Smooth muscle cell (in vitro differentiated cells): ENCODE data around the gene C6orf15. TPM values are rescaled to one million over a fixed set of nuclear protein-coding genes. Genes with fewer than 3 reads are reported as not detected.

Experiments used
- DNase-seq: peaks from one replicate; lab custom pipeline; 2025; ENCODE audit not compliant: unreplicated experiment; lab: John Stamatoyannopoulos, UW
- H2AFZ ChIP-seq: fragments of 200-600 bp; sonication (generic); 2 replicates; pipeline ENCODE4 v1.6.0; 2016; ENCODE audit warnings: antibody characterized with exemption, low read depth, mild to moderate bottlenecking
- H3F3A ChIP-seq: fragments of 200-600 bp; sonication (generic); 2 replicates; pipeline ENCODE4 v1.6.0; 2017; ENCODE audit warnings: antibody characterized with exemption, low read depth
- H3K27ac ChIP-seq: fragments of 200-600 bp; sonication (generic); 2 replicates; pipeline ENCODE4 v1.5.1; 2016; ENCODE audit warnings: low read depth, mild to moderate bottlenecking
- H3K27me3 ChIP-seq: fragments of 200-600 bp; sonication (generic); 2 replicates; pipeline ENCODE4 v1.6.1; 2016; ENCODE audit warnings: low read depth, mild to moderate bottlenecking
- H3K36me3 ChIP-seq: fragments of 200-600 bp; sonication (generic); 2 replicates; pipeline ENCODE4 v1.5.1; 2016; ENCODE audit warnings: low read depth
- H3K4me1 ChIP-seq: fragments of 200-600 bp; sonication (generic); 2 replicates; pipeline ENCODE4 v1.5.1; 2016; ENCODE audit warnings: low read depth
- H3K4me2 ChIP-seq: fragments of 200-600 bp; sonication (generic); 2 replicates; pipeline ENCODE4 v1.6.0; 2016; ENCODE audit warnings: mild to moderate bottlenecking
- H3K4me3 ChIP-seq: fragments of 200-600 bp; sonication (generic); 2 replicates; pipeline ENCODE4 v1.5.1; 2016; ENCODE audit warnings: mild to moderate bottlenecking
- H3K79me2 ChIP-seq: fragments of 200-600 bp; sonication (generic); 2 replicates; pipeline ENCODE4 v1.6.0; 2016; ENCODE audit warnings: low read depth, mild to moderate bottlenecking
- H3K9ac ChIP-seq: fragments of 200-600 bp; sonication (generic); 2 replicates; pipeline ENCODE4 v1.6.0; 2016; ENCODE audit warnings: low read depth
- H3K9me3 ChIP-seq: fragments of 200-600 bp; sonication (generic); replicated peaks from 2 replicates; pipeline ENCODE4 v1.5.1; 2016; ENCODE audit warnings: low read depth
- H4K20me1 ChIP-seq: fragments of 200-600 bp; sonication (generic); 2 replicates; pipeline ENCODE4 v1.6.0; 2016; ENCODE audit warnings: low read depth
- CTCF ChIP-seq: fragments of 200-600 bp; sonication (generic); IDR thresholded peaks from 2 replicates; pipeline ENCODE4 v1.5.1; 2017; ENCODE audit warnings: borderline replicate concordance, mild to moderate bottlenecking, antibody characterized with exemption; ENCODE audit not compliant: insufficient read depth, poor library complexity, severe bottlenecking
- WGBS: methylation state at CpG from one replicate; pipeline ENCODE4 v1.1.7; 2016; ENCODE audit warnings: low lambda C conversion rate; 5-methylcytosine and 5-hydroxymethylcytosine counted together
- polyA plus RNA-seq: library from polyadenylated mRNA; unstranded; fragments of >200 nt; fragmentation: Nextera tagmentation; extraction: Ambion mirVana; gene quantifications from 2 replicates; pipeline ENCODE4 v1.2.1, GENCODE V29; 2016
- total RNA-seq: library from RNA; depleted of rRNA; stranded (reverse); fragments of >200 nt; gene quantifications from 2 replicates; pipeline ENCODE4 v1.2.3, GENCODE V29; 2014

C6orf15 gene
- total and polyA plus RNA-seq, 2 experiments from 2014 or later: 0.94 to 1.5 TPM

GRCh38 chr6:31128093-31128676 lies 15.8 kb upstream of the C6orf15 start:
- WGBS: 12% methylated on average over 8 of the region's 8 CpGs
- peak; percentile 84 for TF ChIP-seq CTCF
- Histone ChIP-seq H4K20me1 (no peaks in the 10 kb centered on the region), H3K9ac (no peak overlapping the region), H3K79me2 (no peaks in the 10 kb centered on the region), H3F3A (no peaks in the 10 kb centered on the region), H3K9me3 (no peaks in the 10 kb centered on the region), H3K27ac (no peak overlapping the region), H2AFZ (no peak overlapping the region), H3K27me3 (no peaks in the 10 kb centered on the region), H3K36me3 (no peaks in the 10 kb centered on the region), H3K4me2 (no peak overlapping the region), H3K4me3 (no peak overlapping the region), H3K4me1 (no peaks in the 10 kb centered on the region)
- DNase-seq: peak; percentile 10

GRCh38 chr6:31126396-31127175 lies 14.2 kb upstream of the C6orf15 start:
- H3K9me3 ChIP-seq: no peaks in the 10 kb centered on the region
- no peaks in the 10 kb centered on the region for H3F3A ChIP-seq
- H3K4me3 ChIP-seq: no peak overlapping the region
- no peaks in the 10 kb centered on the region for H3K79me2 ChIP-seq
- no peak overlapping the region for H3K4me2 ChIP-seq
- no peaks in the 10 kb centered on the region for H3K36me3 ChIP-seq
- 78% methylated on average over 16 of the region's 16 CpGs for WGBS
- no peaks in the 10 kb centered on the region for H4K20me1 ChIP-seq
- no peak for TF ChIP-seq CTCF
- DNase-seq: no peak
- H3K27me3 ChIP-seq: no peaks in the 10 kb centered on the region
- H3K4me1 ChIP-seq: no peaks in the 10 kb centered on the region
- no peak overlapping the region for H3K9ac ChIP-seq
- peak overlapping the region; percentile 19 for H3K27ac ChIP-seq
- H2AFZ ChIP-seq: no peak overlapping the region

GRCh38 chr6:31125586-31126363 lies 13.4 kb upstream of the C6orf15 start:
- DNase-seq: no peak
- no peak overlapping the region for H3K4me2 ChIP-seq

More at GRCh38 chr6:31125586-31126363, 13.4 kb upstream of the C6orf15 start:
- H3K4me3 ChIP-seq: no peak overlapping the region
- 83% methylated on average over 12 of the region's 12 CpGs for WGBS
- TF ChIP-seq CTCF: no peak
- no peaks in the 10 kb centered on the region for H3K79me2 ChIP-seq
- H3F3A ChIP-seq: no peaks in the 10 kb centered on the region
- H3K4me1 ChIP-seq: no peaks in the 10 kb centered on the region
- no peaks in the 10 kb centered on the region for H3K9me3 ChIP-seq
- H2AFZ ChIP-seq: no peak overlapping the region
- peak overlapping the region; percentile 19 for H3K27ac ChIP-seq
- H4K20me1 ChIP-seq: no peaks in the 10 kb centered on the region
- H3K27me3 ChIP-seq: no peaks in the 10 kb centered on the region
- no peaks in the 10 kb centered on the region for H3K36me3 ChIP-seq
- H3K9ac ChIP-seq: no peak overlapping the region
